Measurements from ENCODE around the gene NBAS.

DNA sequence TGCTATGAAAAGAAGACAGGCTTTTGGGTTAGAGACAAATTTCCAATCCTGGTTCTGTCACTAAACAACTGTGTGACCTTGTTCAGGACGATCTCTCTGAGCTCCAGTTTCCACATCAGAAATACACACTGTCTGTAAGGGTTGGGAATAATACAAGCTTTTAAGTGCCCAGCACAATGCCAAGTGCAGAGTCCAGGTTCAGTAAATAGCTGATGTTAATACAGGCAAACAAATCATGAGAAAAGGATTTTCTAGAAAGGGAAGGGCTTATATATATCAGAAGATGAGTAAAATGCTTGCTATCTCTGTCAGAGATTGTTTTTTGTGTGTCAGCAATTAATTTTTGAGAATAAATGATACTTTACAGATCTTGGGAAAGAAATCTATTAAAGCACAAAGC lies 388.3 kb downstream of the NBAS start:
- TF ChIP-seq EZH2 (IDR thresholded peaks at IDR 0.05) (no peak), POLR2AphosphoS5 (IDR thresholded peaks at IDR 0.05; ENCODE audit: borderline replicate concordance, low read depth, low read length) (no peak), FOXP2 (optimal IDR thresholded peaks at IDR 0.05; ENCODE audit: control extremely low read depth, extremely low read length, insufficient read depth) (no peak)

Measured in SK-N-MC (cell line).